GM18511 (cell line): ENCODE results near the gene ADAMTSL3.
"Not testable (repeated sequence)": the region's sequence is repeated elsewhere in the genome, so short reads cannot be mapped to it uniquely, and the experiment has no call there.

Experiments used
- ATAC-seq: cut with Tn5 transposase; IDR thresholded peaks from one replicate; pipeline ENCODE4 v1.9.1; 2021; ENCODE audit warnings: mild to moderate bottlenecking, moderate library complexity; ENCODE audit not compliant: unreplicated experiment

The ADAMTSL3 gene

GRCh38 chr15:83747050-83747717, 93.3 kb downstream of the ADAMTSL3 start:
- no peak for ATAC-seq

DNA sequence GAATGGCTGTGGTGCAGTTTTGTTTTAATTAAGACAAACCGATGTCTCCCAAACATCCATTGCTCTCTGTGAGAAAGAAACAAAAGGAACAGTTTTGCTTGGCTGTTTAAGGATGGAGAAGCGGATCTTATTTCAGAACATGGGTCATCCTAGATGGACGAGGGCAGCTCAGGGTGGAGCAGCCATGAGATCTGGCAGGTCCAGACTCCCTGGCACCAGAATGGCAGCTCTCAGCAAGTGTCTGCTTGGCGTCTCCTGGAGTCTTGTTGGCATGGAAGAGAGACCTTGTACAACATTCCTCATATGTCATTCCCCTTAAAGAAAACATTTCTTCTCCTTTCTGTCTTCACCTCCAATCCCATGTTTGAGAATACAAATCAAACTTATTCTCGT, 93.8 kb downstream of the ADAMTSL3 start:
- no peak for ATAC-seq

DNA sequence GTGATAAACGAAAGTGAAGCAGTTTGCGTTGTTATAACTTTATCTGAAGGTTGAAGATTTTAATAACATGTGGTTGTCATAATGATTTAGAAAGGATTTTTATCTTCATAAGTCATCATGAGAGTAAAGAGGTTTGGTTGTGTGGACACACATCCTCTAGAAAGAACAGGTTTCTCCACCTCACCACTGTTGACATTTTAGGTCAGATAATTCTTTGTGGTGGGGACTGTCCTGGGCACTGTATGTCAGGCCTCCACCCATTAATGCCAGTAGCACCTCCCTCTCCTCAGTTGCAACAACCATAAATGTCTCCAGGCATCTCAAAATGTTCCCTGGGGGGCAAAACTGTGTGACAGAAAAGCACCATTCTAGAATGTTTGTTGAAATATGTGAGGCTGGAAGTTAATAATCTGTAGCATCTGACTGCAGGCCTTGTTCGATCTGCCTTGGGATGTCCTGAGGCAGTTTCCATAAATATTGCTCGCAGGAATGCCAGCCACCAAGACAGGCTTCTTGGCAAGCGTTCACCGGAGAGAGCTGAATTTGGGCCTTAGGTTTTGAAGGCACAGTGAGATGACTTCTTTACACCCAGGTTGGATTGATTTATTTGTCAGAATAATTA, 100.1 kb downstream of the ADAMTSL3 start:
- ATAC-seq: no peak

DNA sequence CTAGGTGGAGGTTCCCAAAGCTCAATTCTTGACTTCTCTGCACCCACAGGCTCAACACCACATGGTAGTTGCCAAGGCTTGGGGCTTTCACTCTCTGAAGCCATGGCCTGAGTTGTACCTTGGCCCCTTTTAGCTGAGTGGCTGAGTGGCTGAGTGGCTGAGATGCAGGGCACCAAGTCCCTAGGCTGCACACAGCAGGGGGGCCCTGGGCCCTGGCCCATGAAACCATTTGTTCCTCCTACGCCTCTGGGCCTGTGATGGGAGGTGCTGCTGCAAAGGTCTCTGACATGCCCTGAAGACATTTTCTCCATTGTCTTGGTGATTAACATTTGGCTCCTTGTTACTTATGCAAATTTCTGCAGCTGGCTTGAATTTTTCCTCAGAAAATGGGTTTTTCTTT, 103.4 kb downstream of the ADAMTSL3 start:
- ATAC-seq: not testable (repeated sequence)

DNA sequence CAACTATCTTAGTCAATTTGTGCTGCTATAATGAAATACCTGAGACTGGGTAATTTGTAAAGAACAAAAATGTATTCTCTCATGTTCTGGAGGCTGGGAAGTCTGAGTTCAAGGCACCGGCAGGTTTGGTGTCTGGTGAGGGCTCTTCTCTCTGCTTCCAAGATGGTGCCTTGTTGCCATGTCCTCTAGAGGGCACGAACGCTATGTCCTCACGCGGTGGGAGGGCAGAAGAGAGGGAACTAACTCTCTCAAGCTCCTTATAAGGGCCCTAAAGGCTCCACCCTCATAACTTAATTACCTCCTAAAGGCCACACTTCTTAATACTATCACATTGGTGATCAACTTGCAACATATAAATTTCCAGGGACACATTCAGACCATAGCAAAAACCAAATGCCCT, 108.4 kb downstream of the ADAMTSL3 start:
- no peak for ATAC-seq

DNA sequence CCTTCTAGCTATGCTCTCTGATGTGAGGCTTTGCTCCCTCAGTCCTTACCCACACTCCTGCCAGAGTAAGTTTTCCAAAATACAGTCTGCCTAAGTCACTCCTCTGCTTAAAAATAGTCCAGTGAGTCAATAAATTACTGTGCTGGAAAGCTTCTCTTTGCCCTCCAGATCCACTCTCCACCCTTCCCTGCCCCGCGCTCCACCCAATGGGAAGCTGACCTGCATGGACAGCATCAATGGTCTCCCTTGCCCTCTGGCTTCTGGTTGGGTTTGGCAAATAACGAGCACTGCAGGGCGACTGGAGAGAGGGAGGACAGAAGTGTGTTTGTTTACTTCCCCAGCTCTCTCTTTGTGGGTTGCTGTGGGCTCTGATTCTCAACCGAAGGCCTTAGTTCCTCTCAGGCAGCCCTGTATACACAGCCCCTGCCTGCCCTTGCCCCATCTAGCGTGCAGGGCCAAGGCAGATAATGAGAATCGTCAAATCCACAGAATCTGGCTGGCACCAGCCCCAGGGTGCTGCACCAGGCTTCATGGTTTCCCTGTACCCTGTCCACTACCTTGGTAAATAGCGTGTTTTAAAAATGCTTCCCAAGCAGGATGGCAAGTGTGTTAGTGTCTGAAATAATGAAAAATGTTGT, 110.4 kb downstream of the ADAMTSL3 start:
- ATAC-seq: no peak

DNA sequence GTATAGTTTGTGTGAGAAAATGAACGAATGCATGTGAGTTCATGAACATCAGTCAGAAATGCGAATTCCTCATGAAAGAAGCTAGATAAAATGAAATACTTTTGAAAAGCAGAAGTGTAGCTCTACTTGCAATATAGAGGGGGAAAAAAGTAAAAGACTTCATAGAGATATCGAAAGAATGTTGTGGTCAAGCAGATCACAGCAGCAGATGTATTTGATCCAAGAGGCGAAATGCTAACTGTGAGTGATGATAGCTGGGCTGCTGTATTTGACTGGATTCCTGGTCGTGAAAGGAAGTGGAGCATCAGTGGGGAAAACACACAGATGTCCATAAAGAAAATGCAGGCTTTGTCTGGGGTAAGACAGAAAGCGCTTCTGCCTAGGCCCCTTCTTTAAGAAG, 112.4 kb downstream of the ADAMTSL3 start:
- no peak for ATAC-seq

DNA sequence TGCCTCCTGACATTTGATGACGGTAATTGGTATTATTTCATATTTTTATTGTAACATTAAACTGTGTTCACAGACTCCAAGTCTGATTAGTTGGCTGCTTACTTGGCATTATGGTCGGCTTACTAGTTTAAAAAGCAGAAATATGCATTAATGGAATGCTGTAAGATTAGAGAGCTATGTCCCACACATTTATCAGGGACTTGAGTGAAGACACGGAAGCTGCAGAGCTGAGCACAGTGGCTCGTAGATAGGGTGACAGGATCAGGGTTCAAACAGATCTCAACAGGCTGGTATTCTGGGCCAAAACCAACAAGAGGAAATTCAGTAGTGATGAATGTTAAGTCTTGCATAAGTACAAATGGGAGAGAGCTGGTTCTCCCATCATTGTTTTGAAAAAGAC, 113.8 kb downstream of the ADAMTSL3 start:
- no peak for ATAC-seq

DNA sequence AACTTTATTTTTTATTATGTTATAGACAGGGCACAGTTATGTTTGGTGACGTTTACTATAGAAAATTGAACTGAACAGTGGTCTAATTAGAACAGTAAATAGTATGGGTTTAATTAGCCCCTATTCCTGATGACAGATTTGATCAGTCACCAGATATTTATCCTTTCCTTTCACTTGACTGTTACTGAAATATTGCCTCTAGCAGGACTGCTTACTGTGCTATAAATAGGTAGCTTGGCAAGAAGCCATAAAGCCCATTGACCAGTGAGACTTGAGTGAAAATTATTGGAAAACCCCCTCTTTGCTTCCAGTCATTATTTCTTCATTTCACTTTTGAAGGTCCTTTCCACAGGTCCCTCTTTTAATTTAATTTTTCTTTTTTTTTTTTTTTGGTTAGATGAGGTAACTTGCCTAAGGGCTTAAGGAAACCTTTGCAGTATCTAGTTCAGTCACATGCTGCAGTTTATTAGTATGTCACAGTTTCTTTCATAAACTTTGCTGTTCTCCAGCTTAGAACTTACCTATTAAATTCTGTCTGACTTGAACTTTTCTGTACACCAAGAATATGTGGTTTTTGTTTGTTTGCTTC, 115.6 kb downstream of the ADAMTSL3 start:
- ATAC-seq: no peak

DNA sequence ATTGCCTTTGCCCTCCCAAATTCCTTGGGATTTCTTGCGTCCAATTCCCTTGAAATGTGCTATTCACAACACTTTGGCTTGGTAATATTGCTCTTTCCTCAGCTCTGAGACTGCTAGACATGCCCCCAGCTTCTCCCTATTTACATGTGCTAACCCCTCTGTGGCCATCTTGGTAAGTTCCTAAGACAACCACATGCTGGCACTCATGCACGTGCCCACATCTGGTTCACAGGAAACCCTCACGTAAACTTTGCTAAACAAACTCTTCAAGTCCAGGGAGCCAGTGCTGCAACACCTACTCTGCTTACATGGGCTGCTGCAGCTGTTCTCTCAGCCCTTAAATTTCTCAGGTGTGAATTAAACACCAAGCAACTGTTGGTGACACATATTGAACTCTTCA, 121.8 kb downstream of the ADAMTSL3 start:
- ATAC-seq: no peak

- no peak for ATAC-seq
Observed at GRCh38 chr15:83776986-83777385, 123.1 kb downstream of the ADAMTSL3 start.

DNA sequence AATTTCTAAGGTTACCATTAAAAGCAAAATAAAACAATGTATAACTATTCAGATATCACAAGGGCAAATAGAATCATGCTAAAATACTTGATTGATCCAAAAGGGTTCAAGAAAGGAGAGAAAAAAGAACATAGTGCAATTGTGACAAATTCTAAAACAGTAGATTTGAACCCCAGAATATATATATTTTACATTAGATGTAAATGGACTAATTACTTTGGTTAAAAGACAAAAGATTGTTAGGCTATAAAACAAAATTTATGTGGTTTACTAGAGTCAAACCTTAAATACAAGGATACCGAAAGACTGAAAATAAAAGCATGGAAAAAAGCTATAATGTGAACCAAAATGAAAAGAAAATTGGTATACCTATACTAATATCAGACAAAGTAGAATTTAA, 129.3 kb downstream of the ADAMTSL3 start:
- no peak for ATAC-seq

DNA sequence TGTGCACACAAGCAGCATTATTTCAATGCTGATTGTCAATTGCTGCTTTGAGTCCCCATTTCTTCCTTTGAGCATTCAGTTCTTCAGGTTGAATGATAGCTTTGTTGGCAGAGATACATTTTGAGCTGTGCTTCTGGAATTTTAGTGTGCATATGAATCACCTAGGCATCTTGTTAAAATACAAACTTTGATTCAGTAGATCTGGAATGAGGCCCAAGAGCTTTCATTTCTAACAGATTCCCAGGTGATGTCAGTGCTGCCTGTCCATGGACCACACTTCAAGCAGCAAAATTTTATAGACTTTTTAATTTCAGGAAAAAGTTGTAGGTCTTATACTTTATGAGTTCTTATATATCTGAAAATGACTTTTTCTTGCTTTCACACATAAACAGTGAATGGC, 131.1 kb downstream of the ADAMTSL3 start:
- no peak for ATAC-seq

GRCh38 chr15:83786336-83786735, 132.4 kb downstream of the ADAMTSL3 start:
- no peak for ATAC-seq

- no peak for ATAC-seq
Observed at GRCh38 chr15:83793069-83793468, 139.1 kb downstream of the ADAMTSL3 start.

GRCh38 chr15:83794209-83794608, 140.3 kb downstream of the ADAMTSL3 start:
- ATAC-seq: no peak

DNA sequence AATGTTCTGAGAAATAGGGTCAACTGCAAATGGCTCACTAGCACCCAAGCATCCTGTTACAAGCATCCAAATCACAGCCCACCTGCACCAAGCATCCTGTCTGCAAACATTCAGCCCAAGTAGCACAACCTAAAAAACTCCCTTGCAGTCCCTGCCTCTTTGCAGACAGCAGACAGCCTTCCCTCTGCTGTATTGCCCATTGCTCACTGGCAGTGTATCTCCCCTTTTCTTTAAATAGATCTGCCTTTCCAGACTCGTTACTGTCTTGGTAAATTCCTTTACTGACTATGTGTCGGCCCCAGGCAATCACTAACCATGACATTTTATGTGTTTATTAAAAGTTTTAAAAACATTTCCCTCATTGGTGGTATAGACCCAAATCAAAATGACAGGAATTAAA, 155.4 kb downstream of the ADAMTSL3 start:
- no peak for ATAC-seq

DNA sequence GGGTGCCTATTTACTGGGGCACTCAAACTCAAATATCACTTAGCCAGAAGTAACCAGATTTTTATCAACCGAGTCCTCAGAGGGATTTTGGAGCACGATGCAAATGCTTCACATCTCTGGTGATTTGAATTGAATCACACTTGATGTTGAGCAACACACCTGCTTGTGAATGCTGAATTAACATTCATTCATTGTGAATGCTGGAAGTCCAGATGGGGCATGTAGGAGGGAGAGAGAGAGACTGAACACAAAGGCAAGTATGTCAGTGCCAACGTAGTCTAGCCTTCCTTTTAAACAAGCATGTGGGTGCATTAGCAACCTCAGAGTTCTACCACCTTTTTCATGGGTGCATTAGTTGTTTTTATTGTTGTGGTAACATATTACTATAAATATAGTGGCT, 156.2 kb downstream of the ADAMTSL3 start:
- ATAC-seq: no peak

GRCh38 chr15:83813682-83814081, 159.8 kb downstream of the ADAMTSL3 start:
- no peak for ATAC-seq

DNA sequence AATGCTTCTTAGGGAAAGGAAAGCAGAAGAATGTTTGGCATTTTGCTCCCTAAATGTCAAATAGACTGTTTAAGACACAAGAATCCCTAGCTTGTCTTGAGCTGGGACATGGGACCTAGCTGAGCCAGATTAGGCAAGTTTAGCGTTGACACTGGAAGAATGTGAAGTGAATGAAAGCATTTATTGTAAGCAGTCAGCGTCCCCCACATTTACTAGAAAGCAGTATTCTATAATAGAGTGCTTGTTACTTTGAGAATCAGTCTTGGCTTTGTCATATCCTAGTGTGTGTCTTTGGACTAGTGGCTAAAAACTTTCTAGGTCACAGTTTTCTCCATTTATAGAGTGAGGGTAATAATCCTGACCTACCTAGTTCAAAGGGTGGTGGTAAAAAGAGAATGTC, 161.6 kb downstream of the ADAMTSL3 start:
- no peak for ATAC-seq

DNA sequence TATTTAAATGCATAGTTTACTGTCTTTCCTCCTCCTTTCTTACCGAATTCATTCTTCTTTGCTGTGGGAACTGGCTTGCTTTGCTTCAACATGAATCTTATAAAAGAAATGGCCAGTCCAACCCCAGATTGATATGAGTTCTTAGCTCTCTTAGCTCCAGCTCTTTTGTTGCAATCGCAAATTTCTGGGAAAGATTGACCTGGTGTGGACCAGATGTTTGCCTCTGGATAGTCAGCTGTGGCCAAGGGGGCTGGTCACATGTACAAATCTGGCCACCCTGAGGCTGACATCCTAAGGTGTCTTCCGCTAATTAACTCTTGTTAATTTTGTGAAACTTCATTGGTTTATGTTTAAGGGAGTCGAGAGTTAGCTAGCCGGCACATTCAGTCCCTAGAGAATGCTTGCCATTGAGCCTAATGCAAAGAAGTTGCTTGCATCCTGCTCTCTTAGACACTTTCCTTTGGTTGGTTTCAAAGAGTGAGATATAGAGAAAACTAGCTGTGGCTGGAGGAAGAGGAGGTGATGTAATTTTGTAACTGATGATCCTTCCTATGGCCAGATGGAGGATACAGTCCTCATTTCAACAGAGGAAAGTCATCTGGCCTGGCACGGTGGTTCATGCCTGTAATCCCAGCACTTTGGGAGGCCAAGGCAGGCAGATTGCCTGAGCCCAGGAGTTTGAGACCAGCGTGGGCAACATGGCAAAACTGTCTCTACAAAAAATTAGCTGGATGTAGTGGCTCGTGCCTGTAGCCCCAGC, 162.4 kb downstream of the ADAMTSL3 start:
- no peak for ATAC-seq
